HG02973 (cell line): Measurements from ENCODE around the gene SLC35B4.
A peak's percentile ranks its signal among the peaks of the same experiment; 100 is the strongest.

Experiments used
- ATAC-seq: cut with Tn5 transposase; IDR thresholded peaks from one replicate; pipeline ENCODE4 v1.9.1; 2021; ENCODE audit warnings: moderate library complexity; ENCODE audit not compliant: unreplicated experiment

SLC35B4 gene

GRCh38 chr7:134332892-134333291 is 16.2 kb upstream of the SLC35B4 start:
- no peak for ATAC-seq

- no peak for ATAC-seq
Observed at GRCh38 chr7:134331393-134331792, 14.7 kb upstream of the SLC35B4 start.

- no peak for ATAC-seq
Observed at GRCh38 chr7:134330974-134331373, 14.2 kb upstream of the SLC35B4 start.

- ATAC-seq = no peak
Observed at GRCh38 chr7:134329614-134330346, 13.1 kb upstream of the SLC35B4 start.

GRCh38 chr7:134328900-134329299 is 12.2 kb upstream of the SLC35B4 start:
- no peak for ATAC-seq

GRCh38 chr7:134327896-134328295 is 11.2 kb upstream of the SLC35B4 start:
- peak; percentile 77 for ATAC-seq

GRCh38 chr7:134324107-134324506 is 7.4 kb upstream of the SLC35B4 start:
- no peak for ATAC-seq

GRCh38 chr7:134320201-134320600 is 3.5 kb upstream of the SLC35B4 start:
- no peak for ATAC-seq

- ATAC-seq = no peak
Observed at GRCh38 chr7:134318443-134318842, 1.7 kb upstream of the SLC35B4 start.

GRCh38 chr7:134317434-134317833 is 704 bp upstream of the SLC35B4 start:
- ATAC-seq = no peak

- peak; percentile 2 for ATAC-seq
Observed at GRCh38 chr7:134315679-134316538, 821 bp downstream of the SLC35B4 start.

- ATAC-seq = no peak
Observed at GRCh38 chr7:134313543-134313942, 3.2 kb downstream of the SLC35B4 start.

- no peak for ATAC-seq
Observed at GRCh38 chr7:134312717-134313116, 4.0 kb downstream of the SLC35B4 start.

GRCh38 chr7:134311807-134312206 is 4.9 kb downstream of the SLC35B4 start:
- ATAC-seq = no peak

GRCh38 chr7:134308548-134308947 is 8.2 kb downstream of the SLC35B4 start:
- no peak for ATAC-seq

GRCh38 chr7:134307320-134307719 is 9.4 kb downstream of the SLC35B4 start:
- no peak for ATAC-seq

GRCh38 chr7:134302120-134302519 is 14.6 kb downstream of the SLC35B4 start:
- no peak for ATAC-seq

- no peak for ATAC-seq
Observed at GRCh38 chr7:134301592-134301991, 15.1 kb downstream of the SLC35B4 start.

- no peak for ATAC-seq
Observed at GRCh38 chr7:134300988-134301387, 15.7 kb downstream of the SLC35B4 start.

GRCh38 chr7:134298902-134299683 is 17.6 kb downstream of the SLC35B4 start:
- ATAC-seq = peak; percentile 55

- ATAC-seq = no peak
Observed at GRCh38 chr7:134297489-134297888, 19.2 kb downstream of the SLC35B4 start.
